ENCODE data around the gene THAP11.

DNA sequence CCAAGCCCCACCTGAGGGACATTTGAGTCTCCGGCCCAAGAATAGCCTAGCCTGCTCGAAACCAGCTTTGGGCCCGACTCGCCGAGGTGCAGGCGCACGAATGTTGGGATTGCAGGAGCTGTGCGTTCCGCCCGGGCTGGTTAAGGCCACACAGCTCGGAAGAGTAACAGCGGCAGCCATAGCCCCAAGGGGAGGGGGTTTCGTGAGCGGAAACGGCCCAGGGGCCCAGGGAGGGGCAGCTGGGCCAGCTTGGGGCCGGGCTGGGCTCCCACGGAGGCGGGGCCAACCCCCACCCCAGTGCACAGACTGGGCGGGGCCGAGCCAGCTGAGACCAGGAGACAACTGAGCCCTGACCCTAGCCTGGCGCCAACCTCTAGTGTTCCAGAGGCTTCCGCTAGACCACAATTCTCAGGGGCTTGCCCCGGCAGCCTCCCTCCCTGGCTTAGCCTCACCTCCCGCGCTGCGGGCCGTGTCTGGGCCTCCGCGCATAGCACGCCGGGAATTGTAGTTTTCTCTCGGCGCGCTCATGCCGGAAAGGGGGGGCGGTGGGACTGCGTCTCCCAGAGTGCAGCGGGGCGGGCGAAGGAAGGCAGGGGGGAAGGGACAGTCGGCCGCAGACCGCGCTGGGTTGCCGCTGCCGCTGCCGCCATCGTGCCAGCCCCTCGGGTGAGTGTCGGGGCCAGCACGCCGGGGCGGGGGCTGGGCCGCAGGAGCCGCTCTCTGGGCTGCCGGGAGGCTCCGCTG is 4.4 kb downstream of the THAP11 start, which contains the start of gene NUTF2:
- TF ChIP-seq, protein P1, sequence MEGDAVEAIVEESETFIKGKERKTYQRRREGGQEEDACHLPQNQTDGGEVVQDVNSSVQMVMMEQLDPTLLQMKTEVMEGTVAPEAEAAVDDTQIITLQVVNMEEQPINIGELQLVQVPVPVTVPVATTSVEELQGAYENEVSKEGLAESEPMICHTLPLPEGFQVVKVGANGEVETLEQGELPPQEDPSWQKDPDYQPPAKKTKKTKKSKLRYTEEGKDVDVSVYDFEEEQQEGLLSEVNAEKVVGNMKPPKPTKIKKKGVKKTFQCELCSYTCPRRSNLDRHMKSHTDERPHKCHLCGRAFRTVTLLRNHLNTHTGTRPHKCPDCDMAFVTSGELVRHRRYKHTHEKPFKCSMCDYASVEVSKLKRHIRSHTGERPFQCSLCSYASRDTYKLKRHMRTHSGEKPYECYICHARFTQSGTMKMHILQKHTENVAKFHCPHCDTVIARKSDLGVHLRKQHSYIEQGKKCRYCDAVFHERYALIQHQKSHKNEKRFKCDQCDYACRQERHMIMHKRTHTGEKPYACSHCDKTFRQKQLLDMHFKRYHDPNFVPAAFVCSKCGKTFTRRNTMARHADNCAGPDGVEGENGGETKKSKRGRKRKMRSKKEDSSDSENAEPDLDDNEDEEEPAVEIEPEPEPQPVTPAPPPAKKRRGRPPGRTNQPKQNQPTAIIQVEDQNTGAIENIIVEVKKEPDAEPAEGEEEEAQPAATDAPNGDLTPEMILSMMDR (IDR thresholded peaks at IDR 0.05; ENCODE audit: poor library complexity): no peak
- TF ChIP-seq EZH2 (IDR thresholded peaks at IDR 0.05; ENCODE audit: borderline replicate concordance) (no peak), EZH2phosphoT487 (IDR thresholded peaks at IDR 0.05; ENCODE audit: low read depth, severe bottlenecking, unreplicated experiment) (no peak)

Data from hepatocyte (in vitro differentiated cells).